ENCODE data around the gene WDR20.

WDR20 gene

DNA sequence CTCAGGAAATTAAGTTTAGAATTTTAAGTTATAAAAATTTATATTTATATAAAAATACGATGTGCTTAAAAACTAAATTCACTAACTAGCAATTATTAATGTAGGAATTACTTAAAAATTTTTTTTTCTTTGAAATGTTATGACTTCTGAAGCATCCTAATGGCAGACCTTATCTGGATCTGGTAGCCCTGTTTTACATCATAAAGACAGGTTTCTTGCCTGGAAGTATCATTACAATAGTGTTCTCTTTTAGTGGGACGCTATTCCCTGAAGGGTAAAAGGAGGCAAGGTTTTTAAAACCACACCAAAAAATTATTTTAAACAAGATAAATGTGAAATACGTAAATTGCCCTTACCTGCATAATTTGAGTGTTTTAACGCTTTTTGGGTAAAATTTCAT is 2.1 kb downstream of the WDR20 start:
- TF ChIP-seq, protein P1, sequence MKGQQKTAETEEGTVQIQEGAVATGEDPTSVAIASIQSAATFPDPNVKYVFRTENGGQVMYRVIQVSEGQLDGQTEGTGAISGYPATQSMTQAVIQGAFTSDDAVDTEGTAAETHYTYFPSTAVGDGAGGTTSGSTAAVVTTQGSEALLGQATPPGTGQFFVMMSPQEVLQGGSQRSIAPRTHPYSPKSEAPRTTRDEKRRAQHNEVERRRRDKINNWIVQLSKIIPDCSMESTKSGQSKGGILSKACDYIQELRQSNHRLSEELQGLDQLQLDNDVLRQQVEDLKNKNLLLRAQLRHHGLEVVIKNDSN (IDR thresholded peaks at IDR 0.05), result no peak
- TF ChIP-seq NFIC (IDR thresholded peaks at IDR 0.05) (no peak), EGR1 (IDR thresholded peaks at IDR 0.05) (no peak), ZBTB7A (IDR thresholded peaks at IDR 0.05; ENCODE audit: low read depth) (no peak), TEAD4 (IDR thresholded peaks at IDR 0.05) (no peak), FOXM1 (IDR thresholded peaks at IDR 0.05; ENCODE audit: borderline replicate concordance, low read depth) (no peak), EP300 (IDR thresholded peaks at IDR 0.05; ENCODE audit: borderline replicate concordance) (no peak), CEBPB (IDR thresholded peaks at IDR 0.05) (no peak), YY1 (IDR thresholded peaks at IDR 0.05; ENCODE audit: low read depth) (no peak), TCF12 (IDR thresholded peaks at IDR 0.05; ENCODE audit: low read depth) (no peak), TAF1 (IDR thresholded peaks at IDR 0.05; ENCODE audit: low read depth) (no peak), CREB1 (IDR thresholded peaks at IDR 0.05; ENCODE audit: low read depth) (no peak)
- TF ChIP-seq, protein P2, sequence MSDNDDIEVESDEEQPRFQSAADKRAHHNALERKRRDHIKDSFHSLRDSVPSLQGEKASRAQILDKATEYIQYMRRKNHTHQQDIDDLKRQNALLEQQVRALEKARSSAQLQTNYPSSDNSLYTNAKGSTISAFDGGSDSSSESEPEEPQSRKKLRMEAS (IDR thresholded peaks at IDR 0.05), result no peak

DNA sequence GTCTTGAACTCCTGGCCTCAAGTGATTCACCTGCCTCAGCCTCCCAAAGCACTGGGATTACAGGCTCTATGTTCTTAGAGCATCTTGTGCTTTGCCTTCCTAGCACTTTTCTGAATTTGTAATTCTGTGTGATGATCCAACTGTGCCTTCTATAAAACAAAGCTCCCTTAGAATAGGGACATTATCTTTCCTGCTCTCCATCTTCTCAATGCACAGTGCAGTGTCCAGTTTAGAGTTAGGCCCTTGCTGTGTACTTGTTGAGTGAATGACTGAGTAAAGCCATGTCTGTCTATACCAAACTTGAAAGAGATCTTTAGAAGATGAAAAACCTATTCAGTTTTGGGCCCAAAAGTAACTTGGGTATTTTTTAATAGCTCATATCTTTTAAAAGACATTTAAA is 5.2 kb downstream of the WDR20 start:
- TF ChIP-seq, protein P2 (IDR thresholded peaks at IDR 0.05), result no peak
- TF ChIP-seq FOXM1 (IDR thresholded peaks at IDR 0.05; ENCODE audit: borderline replicate concordance, low read depth) (no peak), YY1 (IDR thresholded peaks at IDR 0.05; ENCODE audit: low read depth) (no peak), EGR1 (IDR thresholded peaks at IDR 0.05) (no peak), TAF1 (IDR thresholded peaks at IDR 0.05; ENCODE audit: low read depth) (no peak), TEAD4 (IDR thresholded peaks at IDR 0.05) (no peak), CREB1 (IDR thresholded peaks at IDR 0.05; ENCODE audit: low read depth) (no peak), TCF12 (IDR thresholded peaks at IDR 0.05; ENCODE audit: low read depth) (no peak), CEBPB (IDR thresholded peaks at IDR 0.05) (no peak), REST (IDR thresholded peaks at IDR 0.05; ENCODE audit: low read depth) (no peak), RAD21 (IDR thresholded peaks at IDR 0.05; ENCODE audit: low read depth) (no peak), EP300 (IDR thresholded peaks at IDR 0.05; ENCODE audit: borderline replicate concordance) (no peak)
- TF ChIP-seq, protein P1 (IDR thresholded peaks at IDR 0.05), result no peak

DNA sequence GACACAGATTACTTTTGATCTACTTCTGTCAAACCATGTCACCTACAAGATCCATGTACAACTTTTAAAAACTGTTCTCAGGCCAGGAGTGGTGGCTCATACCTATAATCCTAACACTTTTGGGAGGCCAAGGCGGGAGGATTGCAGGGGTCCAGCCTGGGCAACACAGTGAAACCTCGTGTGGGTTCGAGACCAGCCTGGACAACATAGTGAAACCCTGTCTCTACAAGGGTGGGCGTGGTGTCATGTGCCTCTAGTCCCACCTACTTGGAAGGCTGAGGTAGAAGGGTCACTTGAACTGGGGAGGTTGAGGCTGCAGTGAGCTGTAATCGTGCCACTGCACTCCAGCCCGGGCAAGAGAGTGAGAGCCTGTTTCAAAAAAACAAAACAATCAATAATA is 5.7 kb downstream of the WDR20 start:
- TF ChIP-seq YY1 (IDR thresholded peaks at IDR 0.05; ENCODE audit: low read depth) (no peak), ZBTB7A (IDR thresholded peaks at IDR 0.05; ENCODE audit: low read depth) (no peak), TAF1 (IDR thresholded peaks at IDR 0.05; ENCODE audit: low read depth) (no peak), TCF12 (IDR thresholded peaks at IDR 0.05; ENCODE audit: low read depth) (no peak), EP300 (IDR thresholded peaks at IDR 0.05; ENCODE audit: borderline replicate concordance) (no peak), TEAD4 (IDR thresholded peaks at IDR 0.05) (no peak), CREB1 (IDR thresholded peaks at IDR 0.05; ENCODE audit: low read depth) (no peak)
- TF ChIP-seq, protein P1 (IDR thresholded peaks at IDR 0.05), result no peak

- TF ChIP-seq CREB1 (IDR thresholded peaks at IDR 0.05; ENCODE audit: low read depth) (no peak), RAD21 (IDR thresholded peaks at IDR 0.05; ENCODE audit: low read depth) (no peak), TEAD4 (IDR thresholded peaks at IDR 0.05) (no peak), EP300 (IDR thresholded peaks at IDR 0.05; ENCODE audit: borderline replicate concordance) (no peak), NFIC (IDR thresholded peaks at IDR 0.05) (no peak), CEBPB (IDR thresholded peaks at IDR 0.05) (no peak), YY1 (IDR thresholded peaks at IDR 0.05; ENCODE audit: low read depth) (no peak), EGR1 (IDR thresholded peaks at IDR 0.05) (no peak), FOXM1 (IDR thresholded peaks at IDR 0.05; ENCODE audit: borderline replicate concordance, low read depth) (no peak), TCF12 (IDR thresholded peaks at IDR 0.05; ENCODE audit: low read depth) (no peak), TAF1 (IDR thresholded peaks at IDR 0.05; ENCODE audit: low read depth) (no peak), ZBTB7A (IDR thresholded peaks at IDR 0.05; ENCODE audit: low read depth) (no peak), REST (IDR thresholded peaks at IDR 0.05; ENCODE audit: low read depth) (no peak)
- TF ChIP-seq, protein P1 (IDR thresholded peaks at IDR 0.05), result no peak
- TF ChIP-seq, protein P2 (IDR thresholded peaks at IDR 0.05), result no peak
Measured at GRCh38 chr14:102146423-102146822, 6.7 kb downstream of the WDR20 start.

DNA sequence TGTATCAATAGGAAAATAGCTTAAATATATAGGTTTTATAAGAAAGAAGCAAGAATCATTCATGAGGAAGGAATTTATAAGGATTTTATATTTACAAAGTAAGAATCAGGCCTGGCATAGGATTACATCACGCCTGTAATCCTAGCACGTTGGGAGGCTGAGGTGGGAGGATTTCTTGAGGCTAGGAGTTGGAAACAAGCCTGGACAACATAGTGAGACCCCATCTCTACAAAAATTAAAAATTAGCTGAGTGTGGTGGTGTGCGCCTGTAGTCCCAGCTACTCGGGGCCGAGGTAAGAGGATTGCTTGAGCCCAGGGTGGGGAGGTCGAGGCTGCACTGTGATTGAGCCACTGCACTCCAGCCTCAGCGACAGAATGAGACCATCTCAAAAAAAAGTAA is 10.4 kb downstream of the WDR20 start:
- TF ChIP-seq, protein P1 (IDR thresholded peaks at IDR 0.05), result no peak
- no peak for TF ChIP-seq EP300 (IDR thresholded peaks at IDR 0.05; ENCODE audit: borderline replicate concordance)

Data from Ishikawa (cell line).